H1 (cell line): ENCODE measurements around the gene DNAH10. TPM values are rescaled to one million over a fixed set of nuclear protein-coding genes. Genes with fewer than 3 reads are reported as not detected.

Experiments used
- CTCF ChIA-PET: fragments of 300-600 bp; sonication (Branson Sonifier 250); formaldehyde crosslinking; loops from one replicate; lab custom pipeline; 2021; ENCODE audit not compliant: partially characterized antibody; lab: Charles Lee
- POLR2A ChIA-PET: fragments of 300-600 bp; sonication (Branson Sonifier 250); formaldehyde crosslinking; loops from one replicate; lab custom pipeline; 2021; ENCODE audit warnings: inconsistent platforms; ENCODE audit not compliant: partially characterized antibody; lab: Charles Lee
- DNase-seq, 2 experiments: peaks; one replicate each; pipeline versions ENCODE4 v3.0.0 to v3.0.0-alpha.2; 2010 to 2022; ENCODE audit warnings: low spot score in 2 of 2, low read depth in 1 of 2, mixed read lengths in 1 of 2
- FAIRE-seq: peaks from 2 replicates; lab custom pipeline; 2011; peaks lifted over from hg19 to GRCh38; lab: Jason Lieb, UNC
- H2AFZ ChIP-seq: 2 replicates; pipeline ENCODE4 v1.8.1; 2012; ENCODE audit warnings: low read length, inconsistent platforms
- H2AK5ac ChIP-seq: 2 replicates; pipeline ENCODE4 v1.6.1; 2013; ENCODE audit warnings: low read depth, low read length
- H2BK120ac ChIP-seq: replicated peaks from 2 replicates; pipeline ENCODE3; 2013; ENCODE audit warnings: low read depth, low read length, inconsistent platforms
- H2BK12ac ChIP-seq: 2 replicates; pipeline ENCODE4 v1.6.1; 2013; ENCODE audit warnings: low read depth, low read length
- H2BK15ac ChIP-seq: 2 replicates; pipeline ENCODE4 v1.6.1; 2013; ENCODE audit warnings: low read length
- H2BK20ac ChIP-seq: 2 replicates; pipeline ENCODE4 v1.6.1; 2013; ENCODE audit warnings: low read length
- H2BK5ac ChIP-seq: 2 replicates; pipeline ENCODE4 v1.6.1; 2013; ENCODE audit warnings: low read depth, low read length
- H3K14ac ChIP-seq: 2 replicates; pipeline ENCODE4 v1.6.1; 2013; ENCODE audit warnings: inconsistent platforms; ENCODE audit not compliant: insufficient read length
- H3K18ac ChIP-seq: 2 replicates; pipeline ENCODE4 v1.6.1; 2013; ENCODE audit warnings: low read length; ENCODE audit errors: extremely low read depth
- H3K23ac ChIP-seq: 2 replicates; pipeline ENCODE4 v1.6.1; 2013; ENCODE audit warnings: inconsistent platforms; ENCODE audit not compliant: insufficient read length
- H3K23me2 ChIP-seq: 2 replicates; pipeline ENCODE4 v1.6.1; 2013; ENCODE audit warnings: low read depth, low read length
- H3K27ac ChIP-seq: 2 replicates; pipeline ENCODE4 v1.6.1; 2011; ENCODE audit warnings: low read depth, low read length, inconsistent platforms
- H3K27me3 ChIP-seq, 4 experiments: replicated peaks in 1 of 4; 1 replicate in 1 of 4; 2 replicates in 3 of 4; pipeline versions ENCODE4 v1.6.1 to v1.8.1; 2011 to 2013; ENCODE audit warnings: low read length in 3 of 4, mild to moderate bottlenecking in 3 of 4, inconsistent platforms in 2 of 4, mixed read lengths in 2 of 4, moderate library complexity in 1 of 4; ENCODE audit not compliant: control insufficient read depth in 3 of 4, insufficient read depth in 3 of 4; ENCODE audit errors: extremely low read depth in 1 of 4
- H3K36me3 ChIP-seq, 4 experiments: 2 replicates each; pipeline versions ENCODE4 v1.6.1 to v1.8.1; 2011 to 2013; ENCODE audit warnings: mild to moderate bottlenecking in 4 of 4, low read length in 3 of 4, moderate library complexity in 2 of 4, control low read depth in 1 of 4, inconsistent platforms in 1 of 4; ENCODE audit not compliant: insufficient read depth in 4 of 4, control insufficient read depth in 2 of 4
- H3K4ac ChIP-seq: replicated peaks from 2 replicates; pipeline ENCODE3; 2013; ENCODE audit warnings: low read length, low read depth, mixed read lengths, inconsistent platforms; ENCODE audit not compliant: insufficient read length
- H3K4me1 ChIP-seq, 4 experiments: replicated peaks in 1 of 4; 1 replicate in 1 of 4; 2 replicates in 3 of 4; pipeline versions ENCODE4 v1.6.1 to v1.8.1; 2011 to 2013; ENCODE audit warnings: low read length in 3 of 4, inconsistent platforms in 2 of 4, mixed read lengths in 1 of 4; ENCODE audit not compliant: insufficient read depth in 4 of 4, control insufficient read depth in 3 of 4
- H3K4me2 ChIP-seq, 2 experiments: 2 replicates each; pipeline versions ENCODE4 v1.6.1 to v1.8.1; 2011 to 2013; ENCODE audit warnings: low read depth in 2 of 2, low read length in 2 of 2, control low read depth in 1 of 2, inconsistent platforms in 1 of 2, mild to moderate bottlenecking in 1 of 2; ENCODE audit not compliant: insufficient read depth in 1 of 2
- H3K4me3 ChIP-seq, 4 experiments: fragments of 200-600, 300-600 bp in 1 of 4; sonication (generic), shearing (Covaris generic), sonication (Bioruptor Twin) in 1 of 4; 2 replicates each; pipeline versions ENCODE4 v1.5.1 to v1.8.1; 2011 to 2016; ENCODE audit warnings: low read length in 4 of 4, low read depth in 3 of 4, control low read depth in 2 of 4, inconsistent platforms in 2 of 4, mild to moderate bottlenecking in 2 of 4, mixed read lengths in 1 of 4, moderate library complexity in 1 of 4; ENCODE audit not compliant: insufficient read depth in 2 of 4; ENCODE audit errors: extremely low read depth in 1 of 4
- H3K56ac ChIP-seq: replicated peaks from 2 replicates; pipeline ENCODE3; 2013; ENCODE audit warnings: low read depth, mild to moderate bottlenecking, mixed read lengths, low read length, inconsistent platforms; ENCODE audit not compliant: insufficient read length
- H3K79me1 ChIP-seq: 2 replicates; pipeline ENCODE4 v1.6.1; 2013; ENCODE audit warnings: low read depth, low read length, control low read depth
- H3K79me2 ChIP-seq, 2 experiments: 2 replicates each; pipeline versions ENCODE4 v1.6.1 to v1.8.1; 2012 to 2013; ENCODE audit warnings: low read length in 2 of 2, mild to moderate bottlenecking in 2 of 2, inconsistent platforms in 1 of 2; ENCODE audit not compliant: insufficient read depth in 2 of 2, control insufficient read depth in 1 of 2
- H3K9ac ChIP-seq, 4 experiments: replicated peaks in 1 of 4; 1 replicate in 1 of 4; 2 replicates in 3 of 4; pipeline versions ENCODE4 v1.6.1 to v1.8.1; 2011 to 2013; ENCODE audit warnings: low read depth in 3 of 4, low read length in 3 of 4, control low read depth in 2 of 4, mild to moderate bottlenecking in 2 of 4, moderate library complexity in 2 of 4, inconsistent platforms in 1 of 4; ENCODE audit errors: extremely low read depth in 1 of 4
- H3K9me3 ChIP-seq, 2 experiments: 2 replicates each; pipeline versions ENCODE4 v1.6.1 to v1.8.1; 2012 to 2013; ENCODE audit warnings: mild to moderate bottlenecking in 2 of 2, moderate library complexity in 2 of 2, control low read depth in 1 of 2, inconsistent platforms in 1 of 2, low read depth in 1 of 2, low read length in 1 of 2, mixed read lengths in 1 of 2; ENCODE audit not compliant: insufficient read depth in 2 of 2
- H4K20me1 ChIP-seq, 2 experiments: replicated peaks in 1 of 2; 2 replicates each; pipeline versions ENCODE3 to v1.8.1; 2011 to 2013; ENCODE audit warnings: inconsistent platforms in 2 of 2, low read length in 2 of 2, mild to moderate bottlenecking in 1 of 2; ENCODE audit not compliant: insufficient read depth in 2 of 2, control insufficient read depth in 1 of 2
- H4K5ac ChIP-seq: 2 replicates; pipeline ENCODE4 v1.6.1; 2013; ENCODE audit warnings: low read length, low read depth, mixed read lengths, inconsistent platforms; ENCODE audit not compliant: insufficient read length
- H4K8ac ChIP-seq: 2 replicates; pipeline ENCODE4 v1.8.0; 2013; ENCODE audit warnings: mild to moderate bottlenecking, moderate library complexity, low read length, inconsistent platforms; ENCODE audit not compliant: insufficient read depth; ENCODE audit errors: extremely low read depth
- H4K91ac ChIP-seq: replicated peaks from 2 replicates; pipeline ENCODE3; 2013; ENCODE audit warnings: low read length, mixed read lengths, inconsistent platforms; ENCODE audit not compliant: insufficient read length
- ASH2L ChIP-seq: fragments of 200-600, 300-600 bp; sonication (generic); IDR thresholded peaks from one replicate; pipeline ENCODE4 v1.7.1; 2017; ENCODE audit warnings: low read length
- TEAD4 ChIP-seq: IDR thresholded peaks from 2 replicates; pipeline ENCODE4 v1.6.1; 2012; ENCODE audit warnings: low read depth, low read length, inconsistent platforms, mixed read lengths
- WGBS, 2 experiments: shearing (Covaris generic) in 1 of 2; methylation state at CpG; one replicate each; pipeline versions ENCODE4 v1.1.6 to v1.1.7; 2013 to 2015; ENCODE audit warnings: low lambda C conversion rate in 2 of 2, mixed read lengths in 2 of 2, inconsistent platforms in 1 of 2, low coverage in 1 of 2, missing lambda C conversion rate in 1 of 2; ENCODE audit not compliant: insufficient replicate concordance in 2 of 2, insufficient coverage in 1 of 2, insufficient read length in 1 of 2; ENCODE audit errors: extremely low coverage in 1 of 2, missing lambda C conversion rate in 1 of 2; 5-methylcytosine and 5-hydroxymethylcytosine counted together
- polyA plus RNA-seq, 7 experiments: library from polyadenylated mRNA; depleted of rRNA in 3 of 7; stranded (reverse) in 5 of 7; unstranded in 2 of 7; fragments of >200 nt in 5 of 7; fragments of 200-250 nt in 2 of 7; gene quantifications; 1 replicate in 5 of 7; 2 replicates in 1 of 7; 4 replicates in 1 of 7; pipeline versions ENCODE4 v1.2.1 to v1.2.3, GENCODE V29; 2011 to 2013; ENCODE audit warnings: missing spikeins in 2 of 7, mixed read lengths in 2 of 7
- total RNA-seq: library from RNA; stranded (reverse); fragmentation: NEBNext Ultra II Directional; extraction: Animal tissue kit (Norgen Biotek cat#: 25700); gene quantifications from 2 replicates; pipeline ENCODE4 v1.2.1, GENCODE V29; 2021

DNAH10 gene
- total and polyA plus RNA-seq, 2 of the 8 experiments (the other 6 are each of a cell fraction or from before 2014, with no cell fraction given): 0.02 to 0.24 TPM

GRCh38 chr12:123787466-123787865 is 25.4 kb downstream of the DNAH10 start:
- FAIRE-seq: no peak
- H3K23ac ChIP-seq: no peak overlapping the region
- no peak for TF ChIP-seq TEAD4
- no peak for TF ChIP-seq ASH2L
- TF ChIP-seq, all 59 proteins: peak for 0

More at GRCh38 chr12:123787466-123787865, 25.4 kb downstream of the DNAH10 start:
- no peaks in the 10 kb centered on the region for H3K23me2 ChIP-seq
- no peak overlapping the region for H3K9ac ChIP-seq
- no peak overlapping the region for H3K18ac ChIP-seq
- peak overlapping the region; percentile 51; the same call in 1 of the 2 replicates for H4K8ac ChIP-seq
- no peak overlapping the region for H3K56ac ChIP-seq
- no peak overlapping the region for H4K91ac ChIP-seq
- no peak overlapping the region for H2BK120ac ChIP-seq
- no peaks in the 10 kb centered on the region for H4K20me1 ChIP-seq
- no peak overlapping the region for H3K4me3 ChIP-seq
- no peak overlapping the region for H3K4me2 ChIP-seq
- H2BK20ac ChIP-seq: no peak overlapping the region
- 92% methylated on average over 24 of the region's 25 CpGs; no CpG with 5 or more reads in 1 of the 2 experiments for WGBS, 2 experiments
- no peak for DNase-seq
- no peak overlapping the region for H2BK12ac ChIP-seq
- H3K27me3 ChIP-seq: no peaks in the 10 kb centered on the region; a peak in 1 of 7 replicates
- H3K27ac ChIP-seq: no peak overlapping the region
- no peak overlapping the region for H2AFZ ChIP-seq
- CTCF ChIA-PET: interaction anchor here (1.1 to 1.4 kb wide), 3 partner anchors 14 to 19 kb away, joined by 3 to 4 read pairs (median 4); no protein-coding TSS in a partner anchor
- no peaks in the 10 kb centered on the region for H3K79me1 ChIP-seq
- no peak overlapping the region for H2BK5ac ChIP-seq
- H3K9me3 ChIP-seq: no peaks in the 10 kb centered on the region
- H3K4ac ChIP-seq: no peak overlapping the region
- POLR2A ChIA-PET: no interaction called here
- no peak overlapping the region for H3K14ac ChIP-seq
- no peaks in the 10 kb centered on the region for H3K79me2 ChIP-seq
- no peaks in the 10 kb centered on the region for H3K4me1 ChIP-seq
- no peak overlapping the region for H2AK5ac ChIP-seq
- H2BK15ac ChIP-seq: no peak overlapping the region
- no peak overlapping the region for H4K5ac ChIP-seq
- no peaks in the 10 kb centered on the region for H3K36me3 ChIP-seq
